GM23248 (cell line): Measurements from ENCODE around the gene CDHR5.

Experiments used
- EZH2 ChIP-seq: fragments of 200-600 bp; sonication (generic); IDR thresholded peaks from 2 replicates; pipeline ENCODE4 v1.6.1; 2018; ENCODE audit warnings: antibody characterized with exemption, mild to moderate bottlenecking; ENCODE audit not compliant: insufficient read depth, poor library complexity, severe bottlenecking
- EZH2phosphoT487 ChIP-seq: fragments of 200-600 bp; sonication (generic); IDR thresholded peaks from 2 replicates; pipeline ENCODE4 v1.6.1; 2018; ENCODE audit warnings: antibody characterized with exemption, moderate library complexity, mild to moderate bottlenecking, low read depth; ENCODE audit not compliant: insufficient read depth

GRCh38 chr11:630871-631270 lies 6.1 kb upstream of the CDHR5 start:
- TF ChIP-seq EZH2 (no peak), EZH2phosphoT487 (no peak)
